DLD1 (cell line): ENCODE measurements around the gene NTRK3.

Experiments used
- in situ Hi-C: cut with HindIII; loops from 2 replicates; pipeline ENCODE4 v1.10.0; 2017; ENCODE audit warnings: low sequenced_read_pairs

Gene NTRK3

GRCh38 chr15:88126695-88127431 is 129.7 kb downstream of the NTRK3 start:
- in situ Hi-C loops: no loop called here

DNA sequence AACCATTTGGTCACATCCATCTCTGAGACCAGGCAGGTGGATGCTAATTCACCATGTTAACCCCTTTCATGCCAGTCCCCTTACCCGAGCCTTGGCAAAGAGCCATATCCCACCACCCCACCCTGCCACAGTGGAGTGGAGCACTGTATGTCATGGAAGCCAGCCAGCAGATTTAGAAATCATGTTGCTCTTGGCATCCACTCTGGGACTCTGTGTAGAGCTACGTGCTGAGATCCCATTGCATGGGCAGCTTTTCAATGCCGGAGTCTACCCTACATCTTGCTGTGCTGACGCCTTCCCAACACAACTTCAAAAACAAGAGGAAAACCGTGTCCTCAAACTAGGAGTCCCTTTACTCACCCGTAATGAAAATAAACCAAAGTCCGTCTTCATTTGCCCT is 131.0 kb downstream of the NTRK3 start:
- in situ Hi-C loops: no loop called here

DNA sequence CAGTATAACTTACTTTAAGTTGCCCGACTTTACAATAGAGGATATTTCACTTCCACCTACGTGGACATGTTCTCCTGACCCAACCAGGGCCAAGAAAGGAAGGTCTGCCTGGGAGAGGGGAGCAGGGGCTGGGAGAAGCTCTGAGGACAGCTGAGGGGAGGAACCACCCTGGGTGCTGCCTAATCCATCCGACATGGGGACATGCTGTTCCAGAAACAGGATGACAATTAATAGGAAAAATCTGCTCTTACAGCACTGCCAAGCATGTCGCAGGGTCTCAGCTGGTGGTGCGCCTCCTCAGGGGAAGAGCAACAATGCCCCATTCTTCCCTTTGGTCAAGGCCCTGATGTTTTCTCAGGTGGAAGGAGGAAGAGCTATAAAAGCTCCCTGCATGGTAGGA is 132.3 kb downstream of the NTRK3 start:
- in situ Hi-C loops: no loop called here

GRCh38 chr15:88121968-88122530 is 134.5 kb downstream of the NTRK3 start:
- in situ Hi-C loops: no loop called here

GRCh38 chr15:88120026-88120425 is 136.5 kb downstream of the NTRK3 start:
- in situ Hi-C loops: no loop called here

DNA sequence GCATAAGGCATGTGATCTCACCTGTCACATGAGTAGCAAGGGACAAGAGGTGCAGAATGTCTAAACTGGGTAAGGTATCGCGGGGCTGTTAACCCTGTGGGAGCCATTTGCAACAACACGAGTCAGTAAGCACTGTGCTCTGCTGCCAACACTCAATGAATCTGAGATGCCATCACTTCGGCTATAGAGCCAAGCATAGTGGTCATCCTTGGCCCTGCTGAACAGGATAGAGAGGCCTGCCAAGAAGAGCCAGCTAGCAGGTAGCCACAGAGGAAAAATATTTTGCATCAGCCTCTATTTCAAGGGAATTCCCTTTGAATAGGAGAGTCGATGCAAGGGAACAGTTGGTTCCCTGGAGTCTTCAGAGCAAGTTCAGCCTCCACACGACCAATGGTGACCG is 137.8 kb downstream of the NTRK3 start:
- in situ Hi-C loops: no loop called here

- in situ Hi-C loops: no loop called here
Observed at GRCh38 chr15:88118035-88118434, 138.5 kb downstream of the NTRK3 start.

DNA sequence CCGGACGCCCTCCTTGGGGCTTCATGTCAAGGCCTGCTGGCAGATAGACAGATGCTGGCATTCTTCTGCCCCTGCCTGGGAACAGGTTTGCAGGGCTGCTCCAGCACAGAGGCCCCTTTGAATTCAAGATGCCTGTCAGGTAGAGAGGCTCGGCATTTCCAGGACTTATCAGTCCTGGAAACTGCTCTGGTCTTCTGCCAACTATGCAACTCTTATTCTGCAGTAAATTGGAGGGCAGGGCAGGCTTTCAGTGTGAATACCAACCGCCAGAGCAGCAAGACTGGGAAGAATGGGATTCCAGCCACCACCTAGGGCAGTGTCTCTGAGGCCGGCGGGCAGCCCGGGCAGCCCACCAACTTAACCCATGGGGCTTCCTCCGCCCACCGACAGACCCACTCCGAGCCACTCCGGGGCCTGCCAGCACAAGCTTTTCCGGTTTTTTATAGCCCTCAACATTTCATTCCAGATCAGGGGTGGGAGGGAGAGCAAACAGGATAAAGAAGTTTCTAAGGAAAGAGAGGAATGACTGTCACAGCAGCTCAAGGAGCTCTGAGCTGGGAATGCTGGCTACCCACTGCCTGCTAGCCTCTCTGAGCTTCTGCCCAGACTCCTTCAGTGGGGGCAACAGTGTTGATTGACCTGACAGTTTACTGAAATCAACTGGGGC is 140.9 kb downstream of the NTRK3 start:
- in situ Hi-C loops: no loop called here

- in situ Hi-C loops: no loop called here
Observed at GRCh38 chr15:88113613-88114308, 142.8 kb downstream of the NTRK3 start.

DNA sequence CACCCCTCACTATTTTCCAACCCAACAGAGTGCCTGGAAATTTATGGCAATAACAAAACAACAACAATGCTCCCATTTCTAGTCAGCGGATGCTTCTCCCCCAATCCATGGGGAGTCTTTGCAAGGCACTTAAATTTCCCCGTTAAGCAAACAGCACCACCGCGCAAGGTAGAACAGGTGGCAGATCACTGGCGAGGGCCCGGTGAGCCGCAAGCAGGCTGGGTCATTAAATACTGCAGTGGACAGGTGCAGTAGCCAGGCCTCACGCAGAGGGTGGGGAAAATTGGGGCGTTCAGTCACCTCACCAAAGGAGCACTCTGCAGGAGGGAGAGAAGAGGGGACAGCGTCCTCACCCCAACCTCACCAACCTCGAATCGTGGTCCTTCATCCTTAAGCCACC is 147.5 kb downstream of the NTRK3 start:
- in situ Hi-C loops: no loop called here

- in situ Hi-C loops: no loop called here
Observed at GRCh38 chr15:88108477-88108876, 148.1 kb downstream of the NTRK3 start.

GRCh38 chr15:88106074-88106473 is 150.5 kb downstream of the NTRK3 start:
- in situ Hi-C loops: no loop called here

DNA sequence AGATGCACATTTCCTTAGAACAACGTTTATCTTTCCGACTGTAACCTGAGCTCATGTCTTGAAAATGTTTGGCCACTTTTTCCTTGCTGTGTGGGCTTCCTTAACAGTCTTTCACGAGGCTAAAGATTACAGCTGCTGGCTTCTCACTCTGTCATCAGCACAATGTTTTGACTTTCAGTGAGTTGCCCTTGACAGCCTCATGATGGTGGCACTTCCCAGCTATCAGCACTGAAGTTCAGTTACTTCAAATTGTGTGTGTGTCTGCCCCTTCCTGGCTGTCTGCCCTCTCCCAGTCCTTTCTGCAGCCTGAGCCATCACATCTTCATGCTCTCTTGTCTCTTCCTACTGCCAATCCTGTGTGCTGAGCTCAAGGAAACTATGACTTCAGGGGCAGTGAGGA is 152.2 kb downstream of the NTRK3 start:
- in situ Hi-C loops: no loop called here

DNA sequence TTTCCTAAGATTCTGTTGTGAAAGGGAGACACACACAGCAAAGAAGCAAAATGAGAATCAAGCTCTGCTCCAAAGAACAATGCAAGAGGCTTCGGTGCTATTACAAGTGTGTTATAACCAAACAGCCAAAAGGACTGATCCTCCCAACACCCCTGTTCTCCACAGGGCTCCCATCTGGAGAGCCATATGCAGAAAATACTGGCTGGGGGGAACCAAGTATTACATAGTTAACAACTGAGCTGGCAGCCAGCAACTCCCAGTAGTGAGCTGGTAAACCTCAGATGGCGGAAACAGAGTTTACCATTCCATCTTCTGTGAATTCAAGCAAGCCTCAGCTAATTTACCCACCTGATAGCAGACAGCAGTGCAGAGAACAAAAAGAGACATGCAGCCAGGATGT is 156.4 kb downstream of the NTRK3 start:
- in situ Hi-C loops: no loop called here

DNA sequence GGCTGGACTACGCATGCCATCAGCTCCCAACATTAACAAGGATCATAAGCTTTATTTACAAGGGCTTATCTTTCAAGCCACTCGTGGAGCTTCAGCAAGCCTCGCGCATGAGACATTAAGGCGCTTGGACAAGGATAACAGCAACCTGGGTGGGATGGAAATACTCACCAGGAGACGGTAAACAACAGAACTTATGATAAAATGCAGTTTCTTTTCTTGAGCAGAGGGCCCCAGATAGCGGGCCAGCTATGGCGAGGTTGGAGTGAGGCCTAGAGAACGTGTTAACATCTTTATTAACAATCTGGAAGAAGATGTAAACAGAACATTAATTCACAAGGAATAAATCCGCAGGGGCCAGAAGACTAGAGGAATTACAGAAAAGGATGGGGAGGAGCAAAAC is 158.2 kb downstream of the NTRK3 start:
- in situ Hi-C loops: no loop called here

- in situ Hi-C loops: no loop called here
Observed at GRCh38 chr15:88091444-88092016, 165.0 kb downstream of the NTRK3 start.

- in situ Hi-C loops: no loop called here
Observed at GRCh38 chr15:88090481-88091011, 166.0 kb downstream of the NTRK3 start.

GRCh38 chr15:88089731-88090130 is 166.8 kb downstream of the NTRK3 start:
- in situ Hi-C loops: no loop called here

DNA sequence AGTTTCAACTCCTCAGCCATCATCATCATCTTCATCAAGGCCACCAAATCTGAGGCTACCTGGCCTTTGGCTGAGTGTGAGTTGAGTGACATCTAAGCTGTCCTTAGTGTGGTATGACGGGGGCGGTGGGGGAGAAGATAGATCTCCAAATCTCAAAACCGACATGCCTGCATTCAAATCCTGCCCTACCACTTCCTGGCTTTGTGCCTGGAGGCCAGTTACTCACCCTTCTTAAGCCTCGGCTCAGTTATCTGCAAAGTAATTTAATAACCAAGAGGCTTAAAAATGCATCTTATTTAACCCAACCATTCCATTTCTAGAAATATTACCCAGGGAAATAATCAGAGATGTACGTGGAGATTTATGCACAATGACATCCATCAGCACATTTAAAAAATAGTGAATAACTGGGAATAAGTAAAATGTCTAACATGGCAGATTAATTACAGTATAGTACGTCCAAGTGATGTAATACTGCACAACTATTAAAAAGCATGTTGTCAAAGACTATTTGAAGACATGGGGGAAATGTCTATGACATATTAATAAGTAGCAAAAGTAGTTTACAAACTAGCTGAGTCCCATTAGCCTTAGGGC is 167.4 kb downstream of the NTRK3 start:
- in situ Hi-C loops: no loop called here

GRCh38 chr15:88083811-88084760 is 172.5 kb downstream of the NTRK3 start:
- in situ Hi-C loops: no loop called here
